Left colon (tissue), 2 donors: ENCODE measurements around the gene TMEM39A. TPM values are rescaled to one million over a fixed set of nuclear protein-coding genes. Genes with fewer than 3 reads are reported as not detected.
A peak's percentile ranks its signal among the peaks of the same experiment; 100 is the strongest.

Experiments
- ATAC-seq: fragments of 200-7000 bp; cut with Tn5 transposase; one replicate; pipeline ENCODE4 v1.9.1; 2020; ENCODE audit warnings: mild to moderate bottlenecking, moderate library complexity
- DNase-seq, 2 donors: peaks; one replicate each; pipeline ENCODE4 v3.0.0-alpha.2; 2020
- intact Hi-C, 2 donors: fragments of 100-400 bp; cut with DNase I in 1 of 2; cut with micrococcal nuclease in 1 of 2; formaldehyde crosslinking; loops; one replicate each; pipeline versions ENCODE4 v1.11.2 to v1.14.0; 2022; cut with DNase I, micrococcal nuclease
- total RNA-seq, 2 donors: library from RNA; stranded (reverse); fragmentation: NEBNext Ultra II Directional; extraction: Animal tissue kit (Norgen Biotek cat#: 25700); gene quantifications; one replicate each; pipeline ENCODE4 v1.2.1, GENCODE V29; 2021
- donor health status: DM: no; HTN: no; CAD: no.
- donor health status: DM: yes; HTN: yes; CAD: no.

The TMEM39A gene
- total RNA-seq, 2 donors from 2014 or later = 26.3 to 37.3 TPM

- ATAC-seq (peak; percentile 12), DNase-seq (no peak)
- intact Hi-C loops = no loop called here
Measured at GRCh38 chr3:119469418-119470189, 6.2 kb upstream of the TMEM39A start.

GRCh38 chr3:119468041-119468440 lies 4.6 kb upstream of the TMEM39A start:
- ATAC-seq = no peak
- DNase-seq = no peak
- intact Hi-C loops = no loop called here

GRCh38 chr3:119457246-119457645 lies 6.2 kb downstream of the TMEM39A start:
- ATAC-seq (no peak), DNase-seq (no peak)
- intact Hi-C loops = no loop called here

- no peak for ATAC-seq
Measured at GRCh38 chr3:119456469-119456868, 6.9 kb downstream of the TMEM39A start.

GRCh38 chr3:119453822-119454221 lies 9.6 kb downstream of the TMEM39A start:
- intact Hi-C loops = no loop called here
- ATAC-seq (no peak), DNase-seq (no peak)

More at GRCh38 chr3:119456469-119456868, 6.9 kb downstream of the TMEM39A start:
- no peak for DNase-seq
- intact Hi-C loops = no loop called here

- no peak for ATAC-seq
- intact Hi-C loops = no loop called here
- no peak for DNase-seq
Measured at GRCh38 chr3:119444590-119444989, 18.8 kb downstream of the TMEM39A start.

GRCh38 chr3:119443179-119443578 lies 20.2 kb downstream of the TMEM39A start:
- DNase-seq (no peak), ATAC-seq (no peak)
- intact Hi-C loops = no loop called here

GRCh38 chr3:119437691-119438258 lies 25.6 kb downstream of the TMEM39A start:
- DNase-seq (no peak), ATAC-seq (no peak)
- intact Hi-C loops = no loop called here

- DNase-seq (no peak), ATAC-seq (no peak)
- intact Hi-C loops = no loop called here
Measured at GRCh38 chr3:119436977-119437376, 26.4 kb downstream of the TMEM39A start.

GRCh38 chr3:119434703-119435102 lies 28.7 kb downstream of the TMEM39A start:
- DNase-seq = no peak
- intact Hi-C loops = no loop called here
- ATAC-seq = no peak

GRCh38 chr3:119433613-119434325 lies 29.6 kb downstream of the TMEM39A start:
- no peak for ATAC-seq
- intact Hi-C loops = no loop called here

GRCh38 chr3:119428538-119428937 lies 34.9 kb downstream of the TMEM39A start:
- no peak for DNase-seq
- no peak for ATAC-seq
- intact Hi-C loops = no loop called here

More at GRCh38 chr3:119433613-119434325, 29.6 kb downstream of the TMEM39A start:
- DNase-seq = no peak

GRCh38 chr3:119427669-119428068 lies 35.7 kb downstream of the TMEM39A start:
- intact Hi-C loops = no loop called here
- no peak for DNase-seq
- no peak for ATAC-seq

- DNase-seq (no peak), ATAC-seq (no peak)
- intact Hi-C loops = no loop called here
Measured at GRCh38 chr3:119420196-119420595, 43.2 kb downstream of the TMEM39A start.

- ATAC-seq (no peak), DNase-seq (no peak)
- intact Hi-C loops = no loop called here
Measured at GRCh38 chr3:119418641-119419040, 44.8 kb downstream of the TMEM39A start.

GRCh38 chr3:119417771-119418512 lies 45.5 kb downstream of the TMEM39A start:
- intact Hi-C loops = no loop called here
- DNase-seq (no peak), ATAC-seq (no peak)

- no peak for DNase-seq
- intact Hi-C loops = no loop called here
- ATAC-seq = no peak
Measured at GRCh38 chr3:119416873-119417272, 46.5 kb downstream of the TMEM39A start.

GRCh38 chr3:119413603-119414280 lies 49.7 kb downstream of the TMEM39A start:
- ATAC-seq (no peak), DNase-seq (no peak)
- intact Hi-C loops = no loop called here

GRCh38 chr3:119409844-119410243 lies 53.6 kb downstream of the TMEM39A start:
- intact Hi-C loops = no loop called here
- DNase-seq = no peak
- no peak for ATAC-seq
